ENCODE measurements around the gene TUBG2. TPM values are rescaled to one million over a fixed set of nuclear protein-coding genes. Genes with fewer than 3 reads are reported as not detected.
"Not testable (repeated sequence)": the region's sequence is repeated elsewhere in the genome, so short reads cannot be mapped to it uniquely, and the experiment has no call there.

The TUBG2 gene
- total RNA-seq, 1 experiment from 2014 or later = 26.1 TPM

DNA sequence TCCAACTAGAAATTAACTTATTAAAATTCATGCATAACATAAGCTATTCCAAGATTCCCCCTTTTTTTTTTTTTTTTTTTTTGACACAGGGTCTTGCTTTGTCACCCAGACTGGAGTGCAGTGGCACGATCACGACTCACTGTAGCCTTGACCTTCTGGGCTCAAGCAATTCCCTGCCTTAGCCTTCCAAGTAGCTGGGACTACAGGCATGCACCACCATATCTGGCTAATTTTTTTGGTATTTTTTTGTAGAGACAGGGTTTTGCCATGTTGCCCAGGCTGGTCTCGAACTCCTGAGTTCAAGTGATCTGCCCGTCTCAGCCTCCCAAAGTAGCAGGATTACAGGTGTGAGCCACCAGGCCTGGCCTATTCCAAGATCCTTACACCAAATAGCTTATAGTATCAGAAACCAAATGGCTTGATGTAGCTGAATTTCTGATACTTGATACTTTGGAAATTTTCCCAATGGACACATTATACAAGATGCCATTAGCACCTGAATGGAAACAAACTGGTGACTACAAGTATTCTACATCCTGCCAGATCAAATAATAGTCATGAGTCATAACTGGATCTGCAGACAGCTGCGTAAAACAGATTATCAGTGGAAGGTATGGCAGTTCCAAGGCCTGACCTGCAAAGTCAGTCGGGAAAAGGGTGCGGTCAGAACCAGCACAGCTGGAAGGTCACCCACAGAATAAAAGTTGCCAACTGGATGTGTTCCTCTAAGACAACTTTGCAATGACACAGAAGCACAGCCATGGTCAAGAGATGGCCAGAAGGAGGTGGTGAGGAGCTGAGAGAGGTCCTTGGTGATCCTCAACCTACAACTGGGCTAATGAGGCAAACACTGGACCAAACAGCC, 35.1 kb upstream of the TUBG2 start:
- DNase-seq = peak; percentile 55
- no peaks in the 10 kb centered on the region for H3K9me3 Mint-ChIP-seq (ENCODE audit: low read depth, unreplicated experiment)
- intact Hi-C loops (cut with micrococcal nuclease; ENCODE audit: unreplicated experiment) = no loop called here
- no peaks in the 10 kb centered on the region for H3K27me3 Mint-ChIP-seq (ENCODE audit: unreplicated experiment)
- TF ChIP-seq CTCF (IDR thresholded peaks at IDR 0.05; ENCODE audit: unreplicated experiment) = no peak
- no TSS peak for BruUV-seq (replicated peaks)
- CTCF ChIA-PET = interaction anchor here (0.5 to 1.6 kb wide), 10 partner anchors 37 to 1264 kb away, joined by 3 to 9 read pairs (median 4); partner anchors contain the start of gene PSMC3IP
- H3K36me3 Mint-ChIP-seq (ENCODE audit: insufficient read depth, unreplicated experiment) = no peaks in the 10 kb centered on the region
- peaks cover 15% of the 10 kb centered on the region for H3K4me1 Mint-ChIP-seq (ENCODE audit: low read depth, unreplicated experiment)
- H3K27ac Mint-ChIP-seq (ENCODE audit: unreplicated experiment) = no peak overlapping the region
- H3K4me3 Mint-ChIP-seq (ENCODE audit: low read depth, unreplicated experiment) = no peak overlapping the region

DNA sequence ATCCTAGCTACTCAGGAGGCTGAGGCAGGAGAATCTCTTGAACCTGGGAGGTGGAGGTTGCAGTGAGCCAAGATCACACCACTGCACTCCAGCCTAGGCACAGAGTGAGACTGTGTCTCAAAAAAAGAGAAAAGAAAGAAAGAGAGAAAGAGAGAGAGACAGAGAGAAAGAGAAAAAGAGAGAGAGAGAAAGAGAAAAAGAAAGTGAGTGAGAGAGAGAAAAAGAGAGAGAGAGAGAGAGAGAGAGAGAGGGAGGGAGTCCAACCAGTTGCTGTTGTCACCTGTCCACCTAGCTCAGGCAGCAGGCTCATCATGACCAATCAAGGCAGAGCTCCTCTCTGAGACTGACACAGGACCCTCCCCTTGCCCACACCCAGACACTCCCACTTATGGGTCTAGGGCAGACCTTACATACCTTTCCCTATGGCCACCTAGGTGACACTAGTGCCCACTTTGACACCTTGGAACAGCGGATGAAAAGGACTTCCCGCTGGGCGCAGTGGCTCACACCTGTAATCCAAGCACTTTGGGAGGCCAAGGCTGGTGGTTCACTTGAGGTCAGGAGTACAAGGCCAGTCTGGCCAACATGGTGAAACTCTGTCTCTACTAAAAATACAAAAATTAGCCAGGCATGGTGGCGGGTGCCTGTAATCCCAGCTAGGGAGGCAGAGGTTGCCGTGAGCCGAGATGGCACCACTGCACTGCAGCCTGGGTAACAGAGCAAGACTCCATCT, 31.9 kb upstream of the TUBG2 start:
- CTCF ChIA-PET = interaction anchor here (0.6 to 0.7 kb wide), 2 partner anchors 17 to 18 kb away, joined by 3 to 6 read pairs; partner anchors contain the start of genes RETREG3 and TUBG1
- H3K27me3 Mint-ChIP-seq (ENCODE audit: unreplicated experiment); H3K27ac Mint-ChIP-seq (ENCODE audit: unreplicated experiment); intact Hi-C loops (cut with micrococcal nuclease; ENCODE audit: unreplicated experiment); H3K9me3 Mint-ChIP-seq (ENCODE audit: low read depth, unreplicated experiment); H3K4me3 Mint-ChIP-seq (ENCODE audit: low read depth, unreplicated experiment); H3K36me3 Mint-ChIP-seq (ENCODE audit: insufficient read depth, unreplicated experiment); DNase-seq; BruUV-seq (replicated peaks): not testable (repeated sequence)
- peaks cover 13% of the 10 kb centered on the region for H3K4me1 Mint-ChIP-seq (ENCODE audit: low read depth, unreplicated experiment)

DNA sequence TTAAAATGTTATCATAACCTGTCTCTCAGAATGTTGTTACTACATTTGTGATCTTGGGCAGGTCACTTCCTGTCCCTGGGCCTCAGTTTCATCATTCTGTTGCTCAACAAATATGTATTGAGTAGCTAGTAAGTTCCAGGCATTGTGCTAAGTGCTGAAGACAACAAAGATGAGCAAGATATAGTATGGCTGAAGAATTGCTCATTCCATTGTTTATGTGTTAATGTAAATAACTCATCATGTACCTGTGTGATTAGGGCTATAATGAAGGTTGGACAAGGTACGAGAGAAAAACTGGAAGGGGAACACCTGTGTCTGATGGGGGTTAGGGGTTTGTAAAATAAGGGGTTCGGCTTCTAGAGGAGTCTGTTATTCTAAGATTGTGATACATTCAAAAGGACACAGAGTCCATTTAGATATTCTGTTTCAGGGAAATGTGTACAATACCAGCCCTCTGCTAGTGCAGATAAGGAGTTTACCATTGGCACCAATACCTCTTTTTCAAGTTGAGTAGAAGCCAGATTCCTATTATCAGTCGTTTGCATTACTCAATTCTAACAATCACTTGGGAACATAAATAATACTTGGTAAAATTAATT, 29.6 kb upstream of the TUBG2 start:
- intact Hi-C loops (cut with micrococcal nuclease; ENCODE audit: unreplicated experiment) = no loop called here
- Mint-ChIP-seq H3K27ac (ENCODE audit: unreplicated experiment) (no peak overlapping the region), H3K9me3 (ENCODE audit: low read depth, unreplicated experiment) (no peaks in the 10 kb centered on the region), H3K27me3 (ENCODE audit: unreplicated experiment) (no peaks in the 10 kb centered on the region), H3K36me3 (ENCODE audit: insufficient read depth, unreplicated experiment) (no peaks in the 10 kb centered on the region), H3K4me1 (ENCODE audit: low read depth, unreplicated experiment) (peaks cover under 1% of the 10 kb centered on the region), H3K4me3 (ENCODE audit: low read depth, unreplicated experiment) (no peak overlapping the region)
- no peak for DNase-seq
- no peak for TF ChIP-seq CTCF (IDR thresholded peaks at IDR 0.05; ENCODE audit: unreplicated experiment)
- CTCF ChIA-PET = no interaction called here
- BruUV-seq (replicated peaks) = no TSS peak

GRCh38 chr17:42632949-42633444, 26.1 kb upstream of the TUBG2 start:
- CTCF ChIA-PET = interaction anchor here (0.7 to 1.4 kb wide), 4 partner anchors 28 to 330 kb away, joined by 3 to 12 read pairs (median 4); no protein-coding TSS in a partner anchor
- Mint-ChIP-seq H3K36me3 (ENCODE audit: insufficient read depth, unreplicated experiment) (no peaks in the 10 kb centered on the region), H3K27ac (ENCODE audit: unreplicated experiment) (no peak overlapping the region), H3K9me3 (ENCODE audit: low read depth, unreplicated experiment) (no peaks in the 10 kb centered on the region), H3K4me1 (ENCODE audit: low read depth, unreplicated experiment) (no peaks in the 10 kb centered on the region), H3K4me3 (ENCODE audit: low read depth, unreplicated experiment) (no peak overlapping the region), H3K27me3 (ENCODE audit: unreplicated experiment) (no peaks in the 10 kb centered on the region)
- intact Hi-C loops (cut with micrococcal nuclease; ENCODE audit: unreplicated experiment) = no loop called here
- TF ChIP-seq CTCF (IDR thresholded peaks at IDR 0.05; ENCODE audit: unreplicated experiment) = no peak
- no TSS peak for BruUV-seq (replicated peaks)
- DNase-seq = no peak
